ENCODE results near the gene AFF3.

The AFF3 gene

GRCh38 chr2:100002059-100002458, 140.3 kb downstream of the AFF3 start:
- DNase-seq (ENCODE audit: extremely low spot score), result no peak
- ChIA-PET POLR2A (no interaction called here), CTCF (no interaction called here)
- TF ChIP-seq CTCF (IDR thresholded peaks at IDR 0.05; ENCODE audit: control extremely low read depth, extremely low read depth, low read depth, missing control alignments), result no peak

- peak; percentile 56 for DNase-seq (ENCODE audit: extremely low spot score)
- TF ChIP-seq CTCF (IDR thresholded peaks at IDR 0.05; ENCODE audit: control extremely low read depth, extremely low read depth, low read depth, missing control alignments), result no peak
- ChIA-PET POLR2A (no interaction called here), CTCF (interaction anchor here (1.6 kb wide), 1 partner anchor 9 kb away, joined by 4 read pairs; no protein-coding TSS in a partner anchor)
These were observed 141.3 kb downstream of the AFF3 start for GRCh38 chr2:100000915-100001707.

- ChIA-PET POLR2A (no interaction called here), CTCF (interaction anchor here (1.1 kb wide), 1 partner anchor 14 kb away, joined by 3 read pairs; no protein-coding TSS in a partner anchor)
- no peak for DNase-seq (ENCODE audit: extremely low spot score)
- no peak for TF ChIP-seq CTCF (IDR thresholded peaks at IDR 0.05; ENCODE audit: control extremely low read depth, extremely low read depth, low read depth, missing control alignments)
These were observed 143.6 kb downstream of the AFF3 start for GRCh38 chr2:99998651-99999320.

DNA sequence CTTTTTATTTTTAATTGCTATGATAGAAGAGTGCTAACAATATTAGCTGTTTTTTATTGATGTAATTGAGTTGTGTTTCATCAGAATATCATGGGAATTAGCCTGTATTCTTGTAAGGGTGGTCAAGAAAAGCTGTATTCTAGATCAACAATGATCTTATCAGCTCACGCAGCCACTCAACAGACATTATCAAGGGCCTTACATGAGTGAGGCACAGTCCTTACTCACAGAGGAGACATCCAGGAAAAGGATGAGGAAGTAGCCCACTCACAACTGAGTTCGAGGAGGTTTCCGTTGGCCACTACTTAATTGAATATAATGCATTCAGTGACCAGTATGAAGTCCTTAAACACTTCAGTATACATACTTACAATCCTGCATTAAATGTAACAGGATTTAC, 152.5 kb downstream of the AFF3 start:
- TF ChIP-seq CTCF (IDR thresholded peaks at IDR 0.05; ENCODE audit: control extremely low read depth, extremely low read depth, low read depth, missing control alignments), result no peak
- no peak for DNase-seq (ENCODE audit: extremely low spot score)
- ChIA-PET POLR2A (no interaction called here), CTCF (interaction anchor here (0.7 to 1.3 kb wide), 2 partner anchors 12 to 41 kb away, joined by 3 read pairs; no protein-coding TSS in a partner anchor)

- ChIA-PET POLR2A (no interaction called here), CTCF (interaction anchor here (1.9 kb wide), 1 partner anchor 9 kb away, joined by 4 read pairs; no protein-coding TSS in a partner anchor)
- TF ChIP-seq CTCF (IDR thresholded peaks at IDR 0.05; ENCODE audit: control extremely low read depth, extremely low read depth, low read depth, missing control alignments), result no peak
- DNase-seq (ENCODE audit: extremely low spot score), result no peak
These were observed 153.8 kb downstream of the AFF3 start for GRCh38 chr2:99988599-99988998.

DNA sequence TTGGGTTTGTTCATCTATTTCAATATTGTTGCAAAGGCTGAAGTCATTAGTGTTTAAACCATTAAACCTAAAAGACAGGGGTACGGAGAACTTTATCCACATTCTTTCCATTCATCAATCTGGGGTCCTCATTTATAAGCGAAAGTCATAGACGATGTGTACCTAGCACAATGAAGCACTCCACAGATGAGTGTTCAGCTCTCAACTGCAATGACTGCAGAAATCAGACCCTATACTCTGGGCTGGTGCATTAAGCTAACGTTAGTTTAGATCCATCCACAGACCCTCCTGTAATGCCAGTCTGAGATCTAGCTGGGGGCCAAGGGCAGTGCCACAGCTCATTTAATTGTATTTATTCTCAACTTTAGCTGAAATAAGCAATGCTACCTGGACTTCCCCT, 155.2 kb downstream of the AFF3 start:
- ChIA-PET POLR2A (no interaction called here), CTCF (interaction anchor here (1.0 to 1.9 kb wide), 4 partner anchors 8 to 59 kb away, joined by 3 to 6 read pairs (median 4); no protein-coding TSS in a partner anchor)
- TF ChIP-seq CTCF (IDR thresholded peaks at IDR 0.05; ENCODE audit: control extremely low read depth, extremely low read depth, low read depth, missing control alignments), result no peak
- no peak for DNase-seq (ENCODE audit: extremely low spot score)
